BLaER1 treated with 17β-estradiol and CSF1 and Interleukin-3, amounts not matched to agents 10 nM and 100 nM (cell line): ENCODE results near the gene LHX4.
A peak's percentile ranks its signal among the peaks of the same experiment; 100 is the strongest.

Experiments
- H3K27ac ChIP-seq, 11 experiments: shearing (Covaris generic); formaldehyde crosslinking; 2 replicates each; pipeline ENCODE4 v1.8.1; 2022
- H3K27me3 ChIP-seq, 11 experiments: shearing (Covaris generic); formaldehyde crosslinking; 2 replicates each; pipeline ENCODE4 v1.8.1; 2022
- H3K36me3 ChIP-seq, 11 experiments: shearing (Covaris generic); formaldehyde crosslinking; 2 replicates each; pipeline ENCODE4 v1.8.1; 2022
- H3K4me1 ChIP-seq, 10 experiments: shearing (Covaris generic); formaldehyde crosslinking; 2 replicates each; pipeline ENCODE4 v1.8.1; 2022
- H3K4me2 ChIP-seq, 11 experiments: shearing (Covaris generic); formaldehyde crosslinking; 2 replicates each; pipeline ENCODE4 v1.8.1; 2022
- H3K4me3 ChIP-seq, 10 experiments: shearing (Covaris generic); formaldehyde crosslinking; 2 replicates each; pipeline ENCODE4 v1.8.1; 2022
- H3K9ac ChIP-seq, 11 experiments: shearing (Covaris generic); formaldehyde crosslinking; 2 replicates each; pipeline ENCODE4 v1.8.1; 2022
- H3K9me3 ChIP-seq, 11 experiments: shearing (Covaris generic); formaldehyde crosslinking; replicated peaks in 1 of 11; 2 replicates each; pipeline ENCODE4 v1.8.1; 2022
- H4K20me1 ChIP-seq, 11 experiments: shearing (Covaris generic); formaldehyde crosslinking; 2 replicates each; pipeline ENCODE4 v1.8.1; 2022
- Cebpa-rat ChIP-seq, 11 experiments: shearing (Covaris generic); IDR thresholded peaks; 2 replicates each; pipeline ENCODE4 v1.8.1; 2022

Gene LHX4

DNA sequence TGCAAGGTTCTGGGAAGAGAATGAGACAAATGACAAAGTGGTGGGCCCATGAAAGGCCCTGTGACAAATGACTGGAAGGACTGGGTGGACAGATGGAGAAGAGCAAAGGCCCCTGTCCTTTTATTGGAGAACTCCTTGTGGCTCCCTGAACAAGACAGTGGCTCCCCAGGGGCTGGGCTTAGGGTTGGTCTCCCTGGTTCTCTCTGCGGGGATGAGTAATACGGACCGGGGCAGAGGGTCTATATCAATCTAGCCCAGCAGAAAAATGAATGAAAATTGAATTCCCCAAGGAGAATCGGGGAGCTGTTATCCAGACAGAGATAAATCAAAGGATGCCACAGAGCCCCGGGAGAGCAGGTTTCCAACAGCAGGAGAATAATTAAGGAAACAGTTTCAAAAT is 5.2 kb upstream of the LHX4 start:
- H3K4me1 ChIP-seq, result peaks cover 7 to 16% (median 9%) of the 10 kb centered on the region in 10 experiments; a peak in 18 of 20 replicates
- peaks cover 51 to 70% (median 56%) of the 10 kb centered on the region in 11 experiments for H3K27me3 ChIP-seq
- peaks cover 0 to 18% (median 8%) of the 10 kb centered on the region in 11 experiments; a peak in 14 of 22 replicates for H3K9me3 ChIP-seq
- no peak overlapping the region for H3K4me3 ChIP-seq
- H3K4me2 ChIP-seq, result peak overlapping the region in 2 of 11 experiments; percentile 4 to 32; a peak in 2 of 22 replicates
- no peak overlapping the region for H3K27ac ChIP-seq
- no peak for TF ChIP-seq Cebpa-rat (IDR thresholded peaks at IDR 0.05)
- H3K36me3 ChIP-seq, result no peaks in the 10 kb centered on the region
- peaks cover 0 to 21% (median 15%) of the 10 kb centered on the region in 11 experiments; a peak in 18 of 22 replicates for H4K20me1 ChIP-seq
- H3K9ac ChIP-seq, result no peak overlapping the region

DNA sequence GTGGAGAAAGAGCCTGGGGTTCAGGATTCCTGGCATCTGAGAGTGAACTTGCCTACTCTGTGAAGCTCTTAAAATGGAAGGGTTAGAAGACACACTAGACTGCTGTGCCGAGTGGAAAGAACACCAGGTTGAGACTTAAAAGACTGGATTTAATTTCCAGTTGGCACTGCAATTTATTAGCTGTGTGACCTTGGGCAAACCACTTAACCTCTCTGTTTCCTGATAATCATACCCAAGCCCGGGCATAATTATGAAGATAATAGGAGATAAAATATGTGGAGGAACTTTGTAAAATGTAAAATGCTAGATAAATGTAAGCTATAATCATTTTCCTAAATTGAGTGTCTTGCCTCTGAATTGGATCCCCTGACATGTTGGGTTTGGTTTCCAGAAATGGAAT is 4.7 kb upstream of the LHX4 start:
- Histone ChIP-seq H3K27me3 (peaks cover 56 to 75% (median 60%) of the 10 kb centered on the region in 11 experiments), H3K36me3 (no peaks in the 10 kb centered on the region), H3K4me2 (peak overlapping the region in 2 of 11 experiments; percentile 4 to 32; a peak in 2 of 22 replicates)

DNA sequence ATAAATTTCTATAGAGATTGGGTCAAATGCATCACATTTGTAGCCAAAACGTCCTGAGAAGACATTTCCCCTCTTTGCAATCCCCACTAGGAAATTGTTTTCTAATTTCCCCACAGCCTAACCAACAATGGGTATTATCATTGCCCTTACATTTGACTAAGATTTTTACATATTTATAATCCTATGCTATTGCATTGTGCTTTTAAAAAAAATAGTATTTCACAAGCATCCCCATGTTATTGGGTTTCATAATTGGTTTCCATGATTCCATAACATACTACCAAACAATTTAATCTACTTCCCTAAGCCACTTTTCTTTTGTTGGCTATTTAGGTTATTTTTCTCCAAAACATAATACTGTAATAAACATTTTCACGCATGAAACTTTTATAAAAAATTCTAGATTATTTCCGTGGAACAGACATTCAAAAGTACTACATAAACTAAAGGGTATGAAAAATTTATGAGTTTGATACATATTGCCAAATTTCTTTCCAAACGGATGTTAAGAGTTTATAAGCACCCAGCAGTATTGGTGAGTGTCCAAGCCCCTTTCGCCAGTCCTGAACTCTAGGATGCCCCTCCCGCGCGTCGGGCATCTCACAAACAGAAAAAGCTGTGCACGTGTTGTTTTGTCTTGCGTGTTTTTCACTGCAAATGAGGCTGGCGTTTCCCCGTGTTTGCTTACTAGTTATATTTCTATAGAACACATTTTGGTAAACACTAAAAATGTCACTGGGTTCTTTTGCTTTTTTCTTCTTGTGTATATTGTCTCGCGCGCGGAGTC is 2.0 kb upstream of the LHX4 start:
- Histone ChIP-seq H3K4me3 (no peak overlapping the region; a peak in 1 of 20 replicates), H3K36me3 (no peaks in the 10 kb centered on the region), H3K9ac (no peak overlapping the region), H3K9me3 (peaks cover 5 to 26% (median 16%) of the 10 kb centered on the region in 11 experiments), H3K4me1 (peaks cover 16 to 36% (median 28%) of the 10 kb centered on the region in 10 experiments; a peak in 18 of 20 replicates), H3K27me3 (peaks cover 83 to 94% (median 87%) of the 10 kb centered on the region in 11 experiments), H4K20me1 (peaks cover 0 to 50% (median 40%) of the 10 kb centered on the region in 11 experiments; a peak in 20 of 22 replicates), H3K27ac (no peak overlapping the region), H3K4me2 (no peak overlapping the region)
- TF ChIP-seq Cebpa-rat (IDR thresholded peaks at IDR 0.05), result no peak

More for the DNA sequence above, 4.7 kb upstream of the LHX4 start:
- H3K27ac ChIP-seq, result no peak overlapping the region
- peaks cover 0 to 18% (median 8%) of the 10 kb centered on the region in 11 experiments; a peak in 14 of 22 replicates for H3K9me3 ChIP-seq
- no peak overlapping the region for H3K9ac ChIP-seq
- TF ChIP-seq Cebpa-rat (IDR thresholded peaks at IDR 0.05), result no peak
- H4K20me1 ChIP-seq, result peaks cover 0 to 25% (median 18%) of the 10 kb centered on the region in 11 experiments; a peak in 19 of 22 replicates
- H3K4me1 ChIP-seq, result peaks cover 8 to 18% (median 11%) of the 10 kb centered on the region in 10 experiments; a peak in 18 of 20 replicates
- no peak overlapping the region for H3K4me3 ChIP-seq

DNA sequence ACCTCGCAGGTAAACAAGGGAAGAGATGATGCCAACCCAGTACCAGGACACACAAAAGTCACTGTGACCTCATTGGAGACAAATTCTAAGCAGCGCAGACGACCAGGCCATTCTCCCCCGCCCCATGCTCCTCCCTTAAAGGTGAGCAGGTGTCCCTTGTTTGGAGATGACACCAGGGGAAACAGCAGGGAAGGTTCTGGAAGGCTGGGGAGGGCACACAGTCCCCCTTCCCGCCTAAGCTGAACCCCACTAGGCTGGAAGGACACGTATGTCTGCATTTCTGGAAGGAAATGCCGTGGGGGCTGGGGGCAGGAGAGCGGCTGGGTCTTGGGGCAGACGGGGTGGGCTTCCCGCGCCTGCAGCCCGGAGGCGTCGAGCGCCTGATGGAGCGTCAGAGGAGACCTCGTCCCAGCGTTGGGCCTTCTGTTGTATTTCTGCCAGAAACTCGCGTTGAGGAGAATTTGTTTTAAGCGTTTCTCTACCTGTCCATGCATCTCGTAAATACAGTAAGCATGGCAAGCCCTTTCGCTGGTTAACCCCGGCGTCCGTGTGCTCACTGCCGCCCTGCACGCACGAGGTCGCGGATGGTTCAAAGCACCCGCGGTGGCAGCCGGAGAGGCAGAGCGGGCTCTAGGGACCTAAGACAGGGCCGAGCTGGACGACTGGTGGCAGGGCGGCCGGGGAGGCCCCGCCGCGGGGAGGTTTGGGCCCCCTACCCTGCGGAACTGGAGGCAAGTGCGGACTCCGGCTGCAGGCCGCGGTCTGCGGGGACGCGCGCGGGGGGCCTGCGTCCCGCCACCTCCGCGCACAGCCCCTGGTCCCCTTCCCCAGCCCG is 1.2 kb upstream of the LHX4 start:
- Histone ChIP-seq H3K27me3 (peaks cover 91 to 100% (median 95%) of the 10 kb centered on the region in 11 experiments), H3K4me2 (peak overlapping the region; percentile 94 to 100 (median 98)), H4K20me1 (peaks cover 0 to 56% (median 41%) of the 10 kb centered on the region in 11 experiments; a peak in 20 of 22 replicates), H3K4me3 (peak overlapping the region; percentile 55 to 75 (median 64)), H3K27ac (no peak overlapping the region), H3K4me1 (peaks cover 16 to 36% (median 28%) of the 10 kb centered on the region in 10 experiments; a peak in 18 of 20 replicates), H3K36me3 (no peaks in the 10 kb centered on the region), H3K9me3 (peaks cover 13 to 34% (median 24%) of the 10 kb centered on the region in 11 experiments), H3K9ac (peak overlapping the region in 8 of 11 experiments; percentile 6 to 56 (median 40); a peak in 11 of 22 replicates)
- TF ChIP-seq Cebpa-rat (IDR thresholded peaks at IDR 0.05), result no peak

GRCh38 chr1:180230416-180230790 is 339 bp downstream of the LHX4 start:
- Histone ChIP-seq H3K27me3 (peaks cover 98 to 100% (median 99%) of the 10 kb centered on the region in 11 experiments), H3K4me1 (peaks cover 16 to 31% (median 28%) of the 10 kb centered on the region in 10 experiments; a peak in 18 of 20 replicates), H3K4me2 (peak overlapping the region; percentile 90 to 100 (median 98)), H3K9ac (peak overlapping the region in 6 of 11 experiments; percentile 8 to 54 (median 45); a peak in 7 of 22 replicates), H3K4me3 (peak overlapping the region; percentile 55 to 75 (median 64)), H4K20me1 (peaks cover 0 to 65% (median 53%) of the 10 kb centered on the region in 11 experiments; a peak in 20 of 22 replicates), H3K9me3 (peaks cover 27 to 48% (median 38%) of the 10 kb centered on the region in 11 experiments), H3K27ac (no peak overlapping the region), H3K36me3 (no peaks in the 10 kb centered on the region)
- TF ChIP-seq Cebpa-rat (IDR thresholded peaks at IDR 0.05), result no peak

- H3K27ac ChIP-seq, result no peak overlapping the region
- H3K9me3 ChIP-seq, result peaks cover 32 to 50% (median 44%) of the 10 kb centered on the region in 11 experiments
- peak overlapping the region; percentile 90 to 100 (median 98) for H3K4me2 ChIP-seq
- H3K9ac ChIP-seq, result peak overlapping the region in 6 of 11 experiments; percentile 8 to 54 (median 40); a peak in 7 of 22 replicates
- H3K4me3 ChIP-seq, result peak overlapping the region; percentile 55 to 75 (median 64)
- H4K20me1 ChIP-seq, result peaks cover 0 to 70% (median 58%) of the 10 kb centered on the region in 11 experiments; a peak in 20 of 22 replicates
- H3K27me3 ChIP-seq, result peaks cover 98 to 100% (median 99%) of the 10 kb centered on the region in 11 experiments
- H3K36me3 ChIP-seq, result no peaks in the 10 kb centered on the region
- no peak for TF ChIP-seq Cebpa-rat (IDR thresholded peaks at IDR 0.05)
- peaks cover 16 to 31% (median 28%) of the 10 kb centered on the region in 10 experiments; a peak in 18 of 20 replicates for H3K4me1 ChIP-seq
Observed at GRCh38 chr1:180230791-180231505, 884 bp downstream of the LHX4 start.

GRCh38 chr1:180231506-180231921 is 1.4 kb downstream of the LHX4 start:
- H3K27me3 ChIP-seq, result peaks cover 98 to 100% (median 99%) of the 10 kb centered on the region in 11 experiments

More at GRCh38 chr1:180231506-180231921, 1.4 kb downstream of the LHX4 start:
- H3K4me3 ChIP-seq, result peak overlapping the region; percentile 55 to 75 (median 64)
- H4K20me1 ChIP-seq, result peaks cover 0 to 76% (median 64%) of the 10 kb centered on the region in 11 experiments; a peak in 20 of 22 replicates
- peaks cover 16 to 31% (median 28%) of the 10 kb centered on the region in 10 experiments; a peak in 18 of 20 replicates for H3K4me1 ChIP-seq
- no peak overlapping the region for H3K27ac ChIP-seq
- peak overlapping the region; percentile 90 to 100 (median 98) for H3K4me2 ChIP-seq
- peaks cover 32 to 49% (median 42%) of the 10 kb centered on the region in 11 experiments for H3K9me3 ChIP-seq
- no peaks in the 10 kb centered on the region for H3K36me3 ChIP-seq
- TF ChIP-seq Cebpa-rat (IDR thresholded peaks at IDR 0.05), result no peak
- H3K9ac ChIP-seq, result peak overlapping the region in 4 of 11 experiments; percentile 8 to 46 (median 38); a peak in 2 of 22 replicates
